AG04450 (cell line): Measurements from ENCODE around the gene S100A5. TPM values are rescaled to one million over a fixed set of nuclear protein-coding genes. Genes with fewer than 3 reads are reported as not detected.
A peak's percentile ranks its signal among the peaks of the same experiment; 100 is the strongest.

ENCODE experiments used
- CTCF ChIA-PET: fragments of 300-600, 350-600 bp; formaldehyde crosslinking; extraction: SDS; loops from one replicate; lab custom pipeline; 2022; ENCODE audit warnings: antibody characterized with exemption, inconsistent platforms; lab: Charles Lee
- POLR2A ChIA-PET: fragments of 350-600 bp; formaldehyde crosslinking; extraction: SDS; loops from one replicate; lab custom pipeline; 2021; ENCODE audit warnings: antibody characterized with exemption, inconsistent platforms; lab: Yijun Ruan, JAX
- DNase-seq: peaks from one replicate; pipeline ENCODE4 v3.0.0-alpha.2; 2011; ENCODE audit warnings: low read depth, low spot score
- H3K27ac ChIP-seq: one replicate; pipeline ENCODE4 v1.5.1; 2012; ENCODE audit warnings: low read depth, low read length, control low read depth
- H3K27me3 ChIP-seq: one replicate; pipeline ENCODE4 v1.6.0; 2012; ENCODE audit warnings: low read length; ENCODE audit not compliant: control insufficient read depth, insufficient read depth
- H3K4me3 ChIP-seq: 2 replicates; pipeline ENCODE4 v1.5.1; 2011; ENCODE audit warnings: mild to moderate bottlenecking, low read depth, low read length, control low read depth
- H3K9me3 ChIP-seq: 2 replicates; pipeline ENCODE4 v1.5.1; 2012; ENCODE audit warnings: low read length; ENCODE audit not compliant: control insufficient read depth, insufficient read depth
- CTCF ChIP-seq: IDR thresholded peaks from 2 replicates; pipeline ENCODE4 v1.5.1; 2011; ENCODE audit warnings: low read depth, low read length, control low read depth, inconsistent platforms
- polyA plus RNA-seq: library from polyadenylated mRNA; depleted of rRNA; stranded (reverse); fragments of >200 nt; gene quantifications from 2 replicates; pipeline ENCODE4 v1.2.3, GENCODE V29; 2011

The S100A5 gene
- polyA plus RNA-seq, 1 experiment = 0.42 TPM

GRCh38 chr1:153550398-153550758 lies 9.6 kb upstream of the S100A5 start:
- Histone ChIP-seq H3K27me3 (no peaks in the 10 kb centered on the region), H3K9me3 (no peaks in the 10 kb centered on the region), H3K27ac (peak overlapping the region; percentile 11), H3K4me3 (no peak overlapping the region)
- no peak for TF ChIP-seq CTCF
- no peak for DNase-seq
- POLR2A ChIA-PET = no interaction called here
- CTCF ChIA-PET = interaction anchor here (0.6 to 3.5 kb wide), 8 partner anchors 17 to 396 kb away, joined by 3 to 22 read pairs (median 7); partner anchors contain the start of genes DENND4B and S100A13

- Histone ChIP-seq H3K9me3 (no peaks in the 10 kb centered on the region; the same call in 1 of the 2 replicates), H3K27ac (peak overlapping the region; percentile 65), H3K4me3 (no peak overlapping the region), H3K27me3 (no peaks in the 10 kb centered on the region)
- DNase-seq = no peak
- POLR2A ChIA-PET = no interaction called here
- CTCF ChIA-PET = interaction anchor here (1.1 to 3.5 kb wide), 5 partner anchors 17 to 77 kb away, joined by 3 to 22 read pairs (median 10); partner anchors contain the start of gene S100A13
- TF ChIP-seq CTCF = no peak
Measured at GRCh38 chr1:153549741-153550397, 9.1 kb upstream of the S100A5 start.

- DNase-seq = no peak
- TF ChIP-seq CTCF = no peak
- ChIA-PET POLR2A (interaction anchor here (0.8 kb wide), 1 partner anchor 14 kb away, joined by 3 read pairs; no protein-coding TSS in a partner anchor), CTCF (interaction anchor here (1.8 to 3.5 kb wide), 3 partner anchors 16 to 38 kb away, joined by 7 to 22 read pairs (median 10); no protein-coding TSS in a partner anchor)
- H3K27ac ChIP-seq = peak within 1 kb of the TSS; percentile 65
- no peak within 1 kb of the TSS for H3K4me3 ChIP-seq
- H3K9me3 ChIP-seq = no peaks in the 10 kb centered on the region; the same call in 1 of the 2 replicates
- H3K27me3 ChIP-seq = no peaks in the 10 kb centered on the region
Measured at GRCh38 chr1:153548722-153549688, 8.3 kb upstream of the S100A5 start, which contains the start of gene S100A3. Gene S100A3 (minus strand): TSS chr1:153549258. CDS start chr1:153548485, 773 bp downstream.

GRCh38 chr1:153547560-153548551 lies 7.1 kb upstream of the S100A5 start:
- H3K27ac ChIP-seq = no peak overlapping the region
- no peak for DNase-seq
- CTCF ChIA-PET = interaction anchor here (0.6 to 1.8 kb wide), 2 partner anchors 15 to 179 kb away, joined by 5 to 7 read pairs; no protein-coding TSS in a partner anchor
- POLR2A ChIA-PET = no interaction called here
- no peaks in the 10 kb centered on the region for H3K27me3 ChIP-seq
- TF ChIP-seq CTCF = no peak
- H3K9me3 ChIP-seq = no peaks in the 10 kb centered on the region; the same call in 1 of the 2 replicates
- no peak overlapping the region for H3K4me3 ChIP-seq
